ENCODE data around the gene MYO1D.
A peak's percentile ranks its signal among the peaks of the same experiment; 100 is the strongest.

MYO1D gene

GRCh38 chr17:32541640-32542039, 335.3 kb downstream of the MYO1D start:
- TF ChIP-seq, protein P1, sequence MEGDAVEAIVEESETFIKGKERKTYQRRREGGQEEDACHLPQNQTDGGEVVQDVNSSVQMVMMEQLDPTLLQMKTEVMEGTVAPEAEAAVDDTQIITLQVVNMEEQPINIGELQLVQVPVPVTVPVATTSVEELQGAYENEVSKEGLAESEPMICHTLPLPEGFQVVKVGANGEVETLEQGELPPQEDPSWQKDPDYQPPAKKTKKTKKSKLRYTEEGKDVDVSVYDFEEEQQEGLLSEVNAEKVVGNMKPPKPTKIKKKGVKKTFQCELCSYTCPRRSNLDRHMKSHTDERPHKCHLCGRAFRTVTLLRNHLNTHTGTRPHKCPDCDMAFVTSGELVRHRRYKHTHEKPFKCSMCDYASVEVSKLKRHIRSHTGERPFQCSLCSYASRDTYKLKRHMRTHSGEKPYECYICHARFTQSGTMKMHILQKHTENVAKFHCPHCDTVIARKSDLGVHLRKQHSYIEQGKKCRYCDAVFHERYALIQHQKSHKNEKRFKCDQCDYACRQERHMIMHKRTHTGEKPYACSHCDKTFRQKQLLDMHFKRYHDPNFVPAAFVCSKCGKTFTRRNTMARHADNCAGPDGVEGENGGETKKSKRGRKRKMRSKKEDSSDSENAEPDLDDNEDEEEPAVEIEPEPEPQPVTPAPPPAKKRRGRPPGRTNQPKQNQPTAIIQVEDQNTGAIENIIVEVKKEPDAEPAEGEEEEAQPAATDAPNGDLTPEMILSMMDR (IDR thresholded peaks at IDR 0.05; ENCODE audit: low read depth, low read length): no peak
- H3K4me3 ChIP-seq (ENCODE audit: low read depth, low read length): no peak overlapping the region
- no peak for DNase-seq (ENCODE audit: low read depth, low spot score)
- in situ Hi-C loops (cut with HindIII; ENCODE audit: low sequenced_read_pairs): no loop called here

DNA sequence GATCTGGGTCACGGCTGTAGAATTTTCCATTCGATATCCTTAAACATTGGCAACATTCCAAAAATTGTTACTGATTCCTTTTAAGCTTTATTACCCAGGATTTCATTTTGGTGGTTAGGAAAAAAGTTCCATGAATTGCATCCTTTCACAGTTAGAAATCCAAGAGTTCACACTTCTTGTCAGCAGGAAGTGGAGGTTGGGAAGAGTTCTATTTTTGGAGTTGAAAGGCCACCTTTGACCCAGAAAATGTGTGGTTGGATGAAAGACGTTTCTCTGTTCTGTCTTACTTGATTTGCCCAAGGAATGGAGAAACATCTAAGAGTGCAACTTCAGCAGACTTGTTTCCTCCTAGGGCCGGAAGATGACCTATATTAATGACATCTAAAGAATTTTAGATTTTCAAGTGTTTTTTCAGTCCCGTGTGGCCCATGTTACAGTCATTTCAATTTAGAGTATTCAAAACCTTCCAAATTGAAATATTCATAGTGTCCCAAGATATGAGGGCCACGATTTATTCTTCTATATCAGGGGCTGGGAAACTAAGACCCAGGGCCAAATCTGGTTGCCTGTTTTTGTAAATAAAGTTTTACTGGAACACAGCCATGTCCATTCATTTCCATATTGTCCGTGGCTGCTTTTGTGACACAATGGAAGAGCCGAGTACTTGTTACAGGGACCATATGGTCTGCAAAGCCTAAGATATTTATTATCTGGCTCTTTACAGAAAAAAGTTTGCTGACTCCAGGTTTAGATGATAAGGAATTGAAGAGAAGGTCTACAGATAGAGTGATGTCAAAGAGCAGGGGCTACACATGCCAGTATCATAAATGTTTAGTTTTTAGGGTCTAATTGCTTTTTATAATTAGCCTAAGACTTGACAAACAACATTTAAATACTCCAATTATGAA, 339.9 kb downstream of the MYO1D start:
- DNase-seq (ENCODE audit: low read depth, low spot score): peak; percentile 46
- H3K4me3 ChIP-seq (ENCODE audit: low read depth, low read length): no peak overlapping the region
- in situ Hi-C loops (cut with HindIII; ENCODE audit: low sequenced_read_pairs): no loop called here
- TF ChIP-seq, protein P1 (IDR thresholded peaks at IDR 0.05; ENCODE audit: low read depth, low read length): no peak

GRCh38 chr17:32533296-32533695, 343.6 kb downstream of the MYO1D start:
- in situ Hi-C loops (cut with HindIII; ENCODE audit: low sequenced_read_pairs): no loop called here
- no peak for DNase-seq (ENCODE audit: low read depth, low spot score)
- TF ChIP-seq, protein P1 (IDR thresholded peaks at IDR 0.05; ENCODE audit: low read depth, low read length): no peak
- H3K4me3 ChIP-seq (ENCODE audit: low read depth, low read length): no peak overlapping the region

GRCh38 chr17:32529604-32530003, 347.3 kb downstream of the MYO1D start:
- in situ Hi-C loops (cut with HindIII; ENCODE audit: low sequenced_read_pairs): no loop called here
- no peak for DNase-seq (ENCODE audit: low read depth, low spot score)
- no peak overlapping the region for H3K4me3 ChIP-seq (ENCODE audit: low read depth, low read length)
- TF ChIP-seq, protein P1 (IDR thresholded peaks at IDR 0.05; ENCODE audit: low read depth, low read length): no peak

DNA sequence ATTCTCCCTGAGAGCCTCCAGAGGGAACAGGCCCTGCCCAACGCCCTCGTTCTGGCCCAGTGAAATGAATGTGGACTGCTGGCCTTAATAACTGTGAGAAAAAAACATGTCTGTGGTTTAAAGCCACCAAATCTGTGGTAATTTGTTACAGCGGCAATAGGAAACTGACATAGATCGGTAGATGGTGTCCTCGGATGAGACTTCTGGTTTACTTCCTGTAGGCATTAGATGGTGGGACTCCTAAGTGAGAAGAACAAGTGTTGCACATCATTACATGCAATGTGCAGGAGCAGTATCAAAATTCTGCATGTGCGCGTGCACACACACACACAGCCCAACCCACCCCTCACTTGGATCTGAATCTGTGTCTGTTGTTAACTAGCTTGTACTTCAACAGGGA, 348.1 kb downstream of the MYO1D start:
- in situ Hi-C loops (cut with HindIII; ENCODE audit: low sequenced_read_pairs): no loop called here
- no peak for DNase-seq (ENCODE audit: low read depth, low spot score)
- H3K4me3 ChIP-seq (ENCODE audit: low read depth, low read length): no peak overlapping the region
- TF ChIP-seq, protein P1 (IDR thresholded peaks at IDR 0.05; ENCODE audit: low read depth, low read length): no peak

- no peak for DNase-seq (ENCODE audit: low read depth, low spot score)
- no peak overlapping the region for H3K4me3 ChIP-seq (ENCODE audit: low read depth, low read length)
- TF ChIP-seq, protein P1 (IDR thresholded peaks at IDR 0.05; ENCODE audit: low read depth, low read length): no peak
- in situ Hi-C loops (cut with HindIII; ENCODE audit: low sequenced_read_pairs): no loop called here
These were observed 349.8 kb downstream of the MYO1D start for GRCh38 chr17:32527146-32527545.

Measured in astrocyte of the spinal cord (primary cell).